ENCODE data around the gene PTGIS. TPM values are rescaled to one million over a fixed set of nuclear protein-coding genes. Genes with fewer than 3 reads are reported as not detected.

The PTGIS gene
- total RNA-seq, 2 donors from 2014 or later = 9.9 to 10.9 TPM

- DNase-seq (no peak), ATAC-seq (no peak)
- Histone ChIP-seq H3K27ac (peak overlapping the region in 1 of 4 donors; percentile 36), H3K9me3 (no peaks in the 10 kb centered on the region), H3K4me3 (no peak overlapping the region), H3K4me1 (peaks cover 9% of the 10 kb centered on the region), H3K27me3 (no peaks in the 10 kb centered on the region), H3K36me3 (replicated peaks in 1 of 2; ENCODE audit: insufficient read depth in 1 of 2, low read depth in 2 of 2) (no peaks in the 10 kb centered on the region)
- TF ChIP-seq, protein P1, sequence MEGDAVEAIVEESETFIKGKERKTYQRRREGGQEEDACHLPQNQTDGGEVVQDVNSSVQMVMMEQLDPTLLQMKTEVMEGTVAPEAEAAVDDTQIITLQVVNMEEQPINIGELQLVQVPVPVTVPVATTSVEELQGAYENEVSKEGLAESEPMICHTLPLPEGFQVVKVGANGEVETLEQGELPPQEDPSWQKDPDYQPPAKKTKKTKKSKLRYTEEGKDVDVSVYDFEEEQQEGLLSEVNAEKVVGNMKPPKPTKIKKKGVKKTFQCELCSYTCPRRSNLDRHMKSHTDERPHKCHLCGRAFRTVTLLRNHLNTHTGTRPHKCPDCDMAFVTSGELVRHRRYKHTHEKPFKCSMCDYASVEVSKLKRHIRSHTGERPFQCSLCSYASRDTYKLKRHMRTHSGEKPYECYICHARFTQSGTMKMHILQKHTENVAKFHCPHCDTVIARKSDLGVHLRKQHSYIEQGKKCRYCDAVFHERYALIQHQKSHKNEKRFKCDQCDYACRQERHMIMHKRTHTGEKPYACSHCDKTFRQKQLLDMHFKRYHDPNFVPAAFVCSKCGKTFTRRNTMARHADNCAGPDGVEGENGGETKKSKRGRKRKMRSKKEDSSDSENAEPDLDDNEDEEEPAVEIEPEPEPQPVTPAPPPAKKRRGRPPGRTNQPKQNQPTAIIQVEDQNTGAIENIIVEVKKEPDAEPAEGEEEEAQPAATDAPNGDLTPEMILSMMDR (IDR thresholded peaks at IDR 0.05) = no peak
- no peak for TF ChIP-seq POLR2A (IDR thresholded peaks at IDR 0.05)
- intact Hi-C loops (cut with DNase I) = no loop called here
- 73 to 79% methylated on average over 6 of the region's 6 CpGs for WGBS, 2 donors
These were observed 107.8 kb downstream of the PTGIS start for GRCh38 chr20:49460131-49460530.

DNA sequence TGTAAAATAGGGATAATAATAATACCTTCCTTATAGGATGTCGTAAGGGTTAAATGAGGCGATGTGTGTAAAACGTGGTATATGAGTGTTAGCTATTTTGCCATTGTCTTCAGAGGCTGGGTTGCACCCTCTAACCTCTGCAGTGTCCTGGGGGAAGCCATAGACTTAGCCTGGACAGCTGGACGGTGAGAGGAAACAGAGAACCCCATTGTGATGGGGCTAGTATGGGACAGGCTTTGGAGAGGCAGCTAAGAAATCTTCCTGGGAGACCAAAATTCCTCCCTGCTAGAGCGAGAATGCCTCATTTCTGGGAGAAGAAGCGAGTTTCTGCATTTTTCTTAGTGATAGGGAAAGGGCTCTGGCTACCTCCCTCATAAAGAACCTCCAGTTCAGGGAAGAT, 108.3 kb downstream of the PTGIS start:
- intact Hi-C loops (cut with DNase I) = no loop called here
- TF ChIP-seq, protein P1 (IDR thresholded peaks at IDR 0.05) = no peak
- TF ChIP-seq POLR2A (IDR thresholded peaks at IDR 0.05) = no peak
- Histone ChIP-seq H3K4me1 (peaks cover 9% of the 10 kb centered on the region), H3K36me3 (replicated peaks in 1 of 2; ENCODE audit: insufficient read depth in 1 of 2, low read depth in 2 of 2) (no peaks in the 10 kb centered on the region), H3K9me3 (no peaks in the 10 kb centered on the region), H3K4me3 (no peak overlapping the region), H3K27me3 (no peaks in the 10 kb centered on the region), H3K27ac (no peak overlapping the region)
- WGBS, 2 donors = 67 to 74% methylated on average over 6 of the region's 6 CpGs
- ATAC-seq (no peak), DNase-seq (no peak)

DNA sequence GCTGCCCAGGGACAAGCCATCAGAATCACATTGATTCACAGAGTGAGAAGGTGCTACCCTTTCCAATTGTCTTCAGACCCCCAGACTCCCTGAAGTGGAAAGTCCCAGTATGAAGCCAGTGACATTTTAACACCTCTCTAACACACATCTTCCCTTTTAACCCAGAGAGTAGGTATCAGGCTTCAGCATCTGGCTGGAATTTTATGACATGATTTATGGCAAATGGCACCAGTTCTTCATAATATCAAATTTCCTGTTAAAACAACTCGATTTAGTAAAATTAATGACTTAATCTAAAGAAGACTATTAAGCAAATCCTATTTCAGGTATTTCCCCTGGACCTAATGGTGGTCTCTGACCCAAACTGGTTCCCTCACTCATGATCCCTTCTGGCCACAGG, 110.5 kb downstream of the PTGIS start:
- Histone ChIP-seq H3K4me1 (peaks cover 11% of the 10 kb centered on the region), H3K27ac (no peak overlapping the region), H3K36me3 (replicated peaks in 1 of 2; ENCODE audit: insufficient read depth in 1 of 2, low read depth in 2 of 2) (no peaks in the 10 kb centered on the region), H3K9me3 (no peaks in the 10 kb centered on the region), H3K4me3 (no peak overlapping the region), H3K27me3 (no peaks in the 10 kb centered on the region)
- DNase-seq (no peak), ATAC-seq (no peak)
- no peak for TF ChIP-seq POLR2A (IDR thresholded peaks at IDR 0.05)
- TF ChIP-seq, protein P1 (IDR thresholded peaks at IDR 0.05) = no peak
- intact Hi-C loops (cut with DNase I) = no loop called here
- 20 to 26% methylated on average over 1 of the region's 1 CpG for WGBS, 2 donors

DNA sequence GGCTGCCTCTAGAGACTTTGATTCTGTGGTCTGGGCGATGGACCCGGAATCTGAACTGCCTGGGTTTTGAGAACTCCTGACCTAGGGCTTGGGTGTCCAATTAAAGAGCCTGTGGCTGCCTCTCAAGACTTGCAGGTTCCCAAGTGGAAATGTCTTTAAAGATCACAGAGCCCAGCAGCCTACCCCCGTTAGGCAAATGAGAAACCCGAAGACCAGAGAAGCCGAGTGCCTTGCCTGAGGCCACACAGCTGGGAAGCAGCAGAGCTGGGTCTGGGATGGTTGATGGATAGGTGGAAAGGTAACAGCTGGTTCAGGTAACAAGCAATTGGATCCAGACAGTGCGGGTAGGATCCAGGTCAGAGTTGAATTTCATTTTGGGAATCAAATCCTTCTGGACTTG, 111.3 kb downstream of the PTGIS start:
- intact Hi-C loops (cut with DNase I) = no loop called here
- no peak overlapping the region for H3K4me3 ChIP-seq
- H3K27ac ChIP-seq = no peak overlapping the region
- no peak for ATAC-seq
- H3K9me3 ChIP-seq = no peaks in the 10 kb centered on the region
- H3K4me1 ChIP-seq = peaks cover 16% of the 10 kb centered on the region
- 79 to 83% methylated on average over 6 of the region's 6 CpGs for WGBS, 2 donors
- no peak for TF ChIP-seq POLR2A (IDR thresholded peaks at IDR 0.05)
- TF ChIP-seq, protein P1 (IDR thresholded peaks at IDR 0.05) = no peak
- H3K36me3 ChIP-seq (replicated peaks in 1 of 2; ENCODE audit: insufficient read depth in 1 of 2, low read depth in 2 of 2) = no peaks in the 10 kb centered on the region
- peaks cover 0 to 2% of the 10 kb centered on the region in 2 donors for H3K27me3 ChIP-seq
- DNase-seq = no peak

DNA sequence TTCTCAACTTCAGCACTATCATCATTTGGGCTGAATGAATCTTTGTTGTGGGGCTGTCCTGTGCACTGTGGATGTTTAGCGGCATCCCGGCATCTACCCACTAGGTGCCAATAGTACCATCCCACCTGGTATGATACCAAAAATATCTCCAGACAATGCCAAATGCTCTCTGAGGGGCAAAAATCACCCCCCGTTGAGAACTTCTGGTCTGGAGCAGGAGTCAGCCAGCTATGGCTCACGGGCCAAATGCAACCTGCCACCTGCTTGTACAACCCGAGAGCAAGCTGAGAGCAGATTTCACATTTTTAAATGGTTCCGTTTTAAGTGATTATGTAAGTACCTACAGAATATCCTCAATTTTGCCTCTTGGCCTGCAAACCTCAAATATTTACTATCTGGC, 112.2 kb downstream of the PTGIS start:
- intact Hi-C loops (cut with DNase I) = no loop called here
- TF ChIP-seq POLR2A (IDR thresholded peaks at IDR 0.05) = no peak
- TF ChIP-seq, protein P1 (IDR thresholded peaks at IDR 0.05) = no peak

More for the DNA sequence above, 112.2 kb downstream of the PTGIS start:
- Histone ChIP-seq H3K4me1 (peaks cover 13% of the 10 kb centered on the region), H3K27ac (no peak overlapping the region), H3K9me3 (no peaks in the 10 kb centered on the region), H3K36me3 (replicated peaks in 1 of 2; ENCODE audit: insufficient read depth in 1 of 2, low read depth in 2 of 2) (no peaks in the 10 kb centered on the region), H3K4me3 (no peak overlapping the region), H3K27me3 (peaks cover 0 to 3% of the 10 kb centered on the region in 2 donors)
- WGBS, 2 donors = 66 to 82% methylated on average over 6 of the region's 6 CpGs
- DNase-seq (no peak), ATAC-seq (no peak)

All from body of pancreas (tissue), 4 donors.